H54 (cell line): ENCODE measurements around the gene NELFA.
A peak's percentile ranks its signal among the peaks of the same experiment; 100 is the strongest.

ENCODE experiments used
- DNase-seq: peaks from one replicate; pipeline ENCODE4 v3.0.0; 2011; ENCODE audit warnings: low spot score, mixed read lengths; ENCODE audit not compliant: insufficient read length
- FAIRE-seq: peaks from 3 replicates; lab custom pipeline; 2011; peaks lifted over from hg19 to GRCh38; lab: Jason Lieb, UNC
- POLR2A ChIP-seq: IDR thresholded peaks from 2 replicates; pipeline ENCODE4 v1.6.1; 2011; ENCODE audit warnings: low read depth, mild to moderate bottlenecking, low read length

Gene NELFA

DNA sequence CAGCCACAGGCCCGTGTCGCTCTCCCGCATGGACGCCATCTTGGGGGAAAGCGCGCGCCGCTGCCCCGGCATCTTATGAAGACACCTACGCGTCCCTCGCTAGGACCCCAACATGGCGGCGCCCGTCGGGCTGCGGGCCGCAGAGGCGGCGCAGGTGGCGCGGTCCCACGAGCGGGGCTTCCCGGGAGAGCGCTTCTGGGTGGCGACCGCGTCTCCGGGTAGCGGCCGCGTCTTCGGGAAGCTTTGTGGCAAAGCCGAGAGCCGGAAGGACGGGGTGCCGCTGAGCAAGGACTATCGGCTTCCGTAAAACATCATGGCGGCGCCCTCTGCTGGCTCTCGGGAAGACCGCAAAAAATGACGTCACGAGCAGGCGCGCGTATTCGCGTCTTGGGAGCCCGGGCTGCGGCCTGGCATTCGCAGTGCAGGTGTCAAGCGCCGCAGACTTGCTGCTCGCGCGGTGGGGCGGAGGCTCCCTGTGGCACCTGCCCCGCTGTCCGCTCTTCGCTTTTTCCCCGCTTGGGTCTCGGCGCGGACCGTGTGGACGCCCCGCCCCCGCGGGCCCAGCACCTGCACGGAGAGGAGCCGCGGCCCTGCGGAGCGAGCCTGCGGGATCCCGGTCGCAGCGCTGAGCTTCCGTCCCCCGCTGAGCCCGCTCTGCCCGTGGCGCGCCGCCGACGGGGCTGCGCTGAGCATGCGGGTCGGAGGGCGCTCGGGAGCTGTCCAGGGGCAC lies at the start of gene NELFA:
Gene NELFA (minus strand): TSS at position 54 of the 730 bp plus-strand sequence. CDS start 15 bp downstream, at position 39.
- no peak for FAIRE-seq
- DNase-seq = peak; percentile 77
- TF ChIP-seq POLR2A = peak; percentile 71

DNA sequence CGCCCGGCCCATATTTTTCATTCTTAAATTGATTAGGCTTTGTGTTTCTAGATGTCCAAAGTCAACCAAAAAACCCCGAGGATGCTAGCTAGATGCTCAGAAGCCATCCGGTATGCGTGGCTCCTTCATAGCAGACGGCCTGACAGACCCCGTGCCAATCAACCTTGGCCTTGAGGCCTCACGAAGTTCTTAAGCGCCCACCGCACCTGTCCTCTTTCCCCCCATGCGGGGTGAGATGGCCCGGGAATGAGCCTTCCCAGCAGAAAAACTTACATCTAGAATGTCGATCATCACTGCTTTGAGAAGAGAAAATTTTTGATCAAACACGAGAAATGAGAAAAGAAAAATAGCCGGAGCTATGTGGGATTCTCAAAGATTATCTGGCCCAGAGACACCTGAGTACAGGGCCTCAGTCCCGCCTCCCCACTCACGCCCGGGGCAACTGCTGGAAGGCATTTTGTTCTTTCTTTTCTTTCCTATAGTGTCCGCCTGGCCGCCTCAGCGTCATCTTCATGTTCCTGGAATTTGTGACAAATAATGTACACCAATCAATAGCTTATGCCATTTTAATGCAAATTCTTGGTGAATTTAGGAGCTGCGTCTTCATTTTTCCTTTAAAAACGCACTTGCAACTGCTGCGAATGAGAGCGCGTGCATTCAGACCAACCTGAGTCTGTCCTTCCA lies 48.8 kb upstream of the NELFA start:
- no peak for DNase-seq
- FAIRE-seq = no peak
- TF ChIP-seq POLR2A = no peak

GRCh38 chr4:2054217-2054616 lies 45.4 kb upstream of the NELFA start:
- no peak for TF ChIP-seq POLR2A

DNA sequence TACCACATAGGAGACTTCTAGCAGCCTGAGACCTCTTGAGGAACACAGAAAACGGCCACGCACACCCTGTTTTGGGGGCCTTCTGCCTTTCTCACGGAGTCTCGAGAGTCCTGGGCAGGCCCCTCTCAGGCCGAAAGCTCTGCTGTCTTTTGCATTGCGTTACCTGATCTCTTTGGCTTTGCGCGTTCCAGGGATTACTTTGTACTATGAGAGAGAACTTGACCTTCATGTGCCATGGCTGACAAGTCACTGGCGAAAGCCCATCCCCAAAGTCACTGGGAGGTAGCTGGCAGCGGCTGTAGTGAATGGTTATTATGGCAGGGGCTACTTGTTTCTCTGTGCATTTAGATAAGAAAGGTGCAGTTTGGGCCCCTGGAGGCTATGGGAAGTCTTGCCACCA lies 42.3 kb upstream of the NELFA start:
- TF ChIP-seq POLR2A = no peak
- FAIRE-seq (no peak), DNase-seq (no peak)

More at GRCh38 chr4:2054217-2054616, 45.4 kb upstream of the NELFA start:
- DNase-seq (no peak), FAIRE-seq (no peak)

DNA sequence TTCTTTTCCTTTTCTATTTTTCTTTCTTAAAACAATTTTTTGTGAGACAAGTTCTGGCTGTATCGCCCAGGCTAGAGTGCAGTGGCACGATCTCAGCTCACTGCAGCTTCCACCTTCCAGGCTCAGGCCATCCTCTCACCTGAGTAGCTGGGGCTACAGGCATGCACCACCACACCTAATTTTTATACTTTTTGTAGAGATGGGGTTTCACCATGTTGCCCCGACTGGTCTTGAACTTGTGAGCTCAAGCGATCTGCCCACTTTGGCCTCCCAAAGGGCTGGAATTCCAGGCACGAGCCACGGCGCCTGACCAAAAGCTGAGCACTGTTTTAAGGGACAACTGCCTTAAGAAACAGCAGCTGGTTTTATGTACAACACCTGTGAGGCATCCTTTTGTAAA lies 41.0 kb upstream of the NELFA start:
- TF ChIP-seq POLR2A = no peak
- DNase-seq (no peak), FAIRE-seq (no peak)

DNA sequence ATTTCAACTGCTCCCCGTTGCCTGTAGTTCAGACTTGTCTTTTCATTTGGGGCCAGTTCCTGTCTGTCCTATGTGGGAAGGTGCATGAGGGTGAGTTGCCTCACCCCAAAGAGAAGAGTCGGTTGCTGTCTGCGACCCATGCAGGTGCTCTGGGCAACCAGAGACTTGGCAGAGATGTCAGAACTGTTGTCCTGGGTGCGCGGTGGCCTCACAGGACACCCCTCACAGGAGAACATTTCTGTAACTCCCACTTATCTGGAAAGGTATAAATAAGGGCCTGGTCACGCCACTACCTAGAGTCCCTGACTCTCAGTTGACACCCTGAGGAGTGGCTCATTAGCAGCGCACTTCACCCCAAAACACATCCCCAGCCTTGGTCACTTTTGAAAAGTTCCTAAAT lies 40.6 kb upstream of the NELFA start:
- DNase-seq (no peak), FAIRE-seq (no peak)
- no peak for TF ChIP-seq POLR2A

GRCh38 chr4:2048831-2049230 lies 40.1 kb upstream of the NELFA start:
- DNase-seq = no peak
- no peak for FAIRE-seq
- no peak for TF ChIP-seq POLR2A

GRCh38 chr4:2047781-2048581 lies 39.2 kb upstream of the NELFA start:
- TF ChIP-seq POLR2A = no peak
- DNase-seq = no peak
- FAIRE-seq = no peak

GRCh38 chr4:2047031-2047660 lies 38.4 kb upstream of the NELFA start:
- FAIRE-seq = no peak
- DNase-seq = no peak
- no peak for TF ChIP-seq POLR2A

- no peak for TF ChIP-seq POLR2A
- no peak for DNase-seq
- FAIRE-seq = no peak
These were observed 37.5 kb upstream of the NELFA start for GRCh38 chr4:2046031-2046961.

- peak; percentile 87 for DNase-seq
- TF ChIP-seq POLR2A = no peak
- peak; percentile 73 for FAIRE-seq
These were observed 36.8 kb upstream of the NELFA start for GRCh38 chr4:2045518-2045951.

- DNase-seq = no peak
- no peak for FAIRE-seq
- no peak for TF ChIP-seq POLR2A
These were observed 36.1 kb upstream of the NELFA start for GRCh38 chr4:2044542-2045517.
